Caki2 (cell line): Measurements from ENCODE around the gene UBE2E3. TPM values are rescaled to one million over a fixed set of nuclear protein-coding genes. Genes with fewer than 3 reads are reported as not detected.
"Not testable (repeated sequence)": the region's sequence is repeated elsewhere in the genome, so short reads cannot be mapped to it uniquely, and the experiment has no call there.

Experiments
- DNase-seq: peaks from one replicate; pipeline ENCODE4 v3.0.0-alpha.2; 2015; ENCODE audit warnings: low read depth
- in situ Hi-C: cut with HindIII; loops from 2 replicates; pipeline ENCODE4 v1.10.0; 2016; ENCODE audit warnings: low sequenced_read_pairs, low pct_unique_long_range_greater_than_20kb, mixed read lengths
- total RNA-seq: library from RNA; depleted of rRNA; stranded (reverse); fragments of >200 nt; shearing (Covaris generic); gene quantifications from 2 replicates; pipeline ENCODE4 v1.2.3, GENCODE V29; 2014; ENCODE audit warnings: low replicate concordance

Gene UBE2E3
- total RNA-seq, 1 experiment from 2014 or later, result 216 TPM

- in situ Hi-C loops, result no loop called here
These were observed 78.2 kb downstream of the UBE2E3 start for GRCh38 chr2:181058378-181059269.

GRCh38 chr2:181063696-181064095 lies 83.3 kb downstream of the UBE2E3 start:
- DNase-seq, result no peak
- in situ Hi-C loops, result no loop called here

More at GRCh38 chr2:181058378-181059269, 78.2 kb downstream of the UBE2E3 start:
- DNase-seq, result no peak

GRCh38 chr2:181065458-181065857 lies 85.1 kb downstream of the UBE2E3 start:
- DNase-seq, result no peak
- in situ Hi-C loops, result no loop called here

- in situ Hi-C loops, result no loop called here
- no peak for DNase-seq
These were observed 85.9 kb downstream of the UBE2E3 start for GRCh38 chr2:181066333-181066732.

DNA sequence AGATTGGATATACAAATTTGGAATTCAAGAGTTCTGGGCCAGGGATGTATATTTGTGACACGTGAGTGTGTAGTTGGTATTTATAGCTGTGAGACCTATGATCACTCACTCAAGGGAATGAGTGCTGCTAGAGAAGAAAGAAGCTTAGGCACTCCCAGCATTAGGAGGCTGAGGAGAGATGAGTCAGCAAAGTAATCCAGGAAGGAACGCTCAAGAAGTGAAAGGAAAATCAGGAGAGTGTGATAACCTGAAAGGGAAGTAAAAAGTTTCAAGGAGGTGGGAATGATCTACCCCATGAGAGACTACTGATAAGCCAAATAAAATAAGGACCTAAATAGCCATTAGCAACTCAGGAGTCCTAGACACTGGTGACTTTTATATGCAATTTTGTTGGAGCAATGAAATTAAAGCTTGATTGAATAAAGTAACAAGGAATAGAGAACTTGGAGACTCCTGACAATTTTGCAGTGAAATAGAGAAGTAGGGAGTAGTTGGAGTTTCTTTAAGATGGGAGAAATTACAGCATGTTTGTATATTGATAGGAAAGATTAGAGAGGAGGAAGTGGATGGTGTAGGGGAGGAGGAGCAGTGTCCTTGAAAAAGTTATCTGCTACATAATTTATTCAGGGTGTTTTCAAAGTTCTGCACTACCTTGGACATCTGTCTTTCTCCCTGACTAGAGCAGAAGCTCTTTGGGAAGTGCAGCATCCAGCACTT lies 89.9 kb downstream of the UBE2E3 start:
- peak; percentile 72 for DNase-seq
- in situ Hi-C loops, result no loop called here

- no peak for DNase-seq
- in situ Hi-C loops, result no loop called here
These were observed 90.4 kb downstream of the UBE2E3 start for GRCh38 chr2:181070836-181071200.

GRCh38 chr2:181072486-181073235 lies 92.3 kb downstream of the UBE2E3 start:
- DNase-seq, result no peak
- in situ Hi-C loops, result no loop called here

- no peak for DNase-seq
- in situ Hi-C loops, result no loop called here
These were observed 93.5 kb downstream of the UBE2E3 start for GRCh38 chr2:181073896-181074295.

DNA sequence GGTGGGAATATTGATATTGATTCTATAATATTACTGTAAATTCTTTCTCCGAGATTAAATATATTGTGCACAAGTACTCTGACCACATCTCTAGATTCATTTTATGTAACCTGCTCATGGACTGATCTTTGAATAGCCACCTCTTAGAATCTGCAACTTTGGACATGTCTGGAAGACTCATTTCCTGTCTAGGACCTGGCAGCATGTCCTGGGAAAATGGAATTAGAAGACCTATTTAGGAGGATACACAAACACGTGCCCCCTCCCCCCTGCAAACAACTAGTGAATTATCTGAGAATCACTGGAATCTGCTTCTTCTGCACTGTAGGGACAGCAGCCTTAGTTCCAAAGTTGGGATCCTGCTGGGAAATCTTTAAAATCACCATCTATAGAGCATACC lies 94.1 kb downstream of the UBE2E3 start:
- no peak for DNase-seq
- in situ Hi-C loops, result no loop called here

DNA sequence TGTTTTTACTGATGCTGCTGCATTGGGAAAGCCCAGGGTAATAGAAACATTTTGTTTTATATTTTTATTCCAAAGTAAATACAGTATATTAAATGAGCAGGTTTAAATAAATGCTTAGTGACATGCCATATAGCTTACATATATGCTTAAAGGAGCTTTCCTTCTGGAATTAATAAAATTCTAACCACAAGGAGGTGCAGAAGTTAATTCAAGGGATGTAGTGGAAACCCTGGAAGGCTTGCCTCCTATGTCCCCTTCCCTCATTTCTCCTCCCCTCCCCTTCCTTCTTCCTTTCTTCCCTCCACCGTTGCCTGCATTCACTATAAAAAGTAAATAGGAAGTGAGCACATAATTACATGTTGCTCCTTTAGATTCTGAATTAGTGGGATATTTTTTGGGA lies 96.3 kb downstream of the UBE2E3 start:
- no peak for DNase-seq
- in situ Hi-C loops, result no loop called here

GRCh38 chr2:181077128-181077709 lies 96.8 kb downstream of the UBE2E3 start:
- DNase-seq, result peak; percentile 41
- in situ Hi-C loops, result no loop called here

- no peak for DNase-seq
- in situ Hi-C loops, result no loop called here
These were observed 102.7 kb downstream of the UBE2E3 start for GRCh38 chr2:181083140-181083539.

DNA sequence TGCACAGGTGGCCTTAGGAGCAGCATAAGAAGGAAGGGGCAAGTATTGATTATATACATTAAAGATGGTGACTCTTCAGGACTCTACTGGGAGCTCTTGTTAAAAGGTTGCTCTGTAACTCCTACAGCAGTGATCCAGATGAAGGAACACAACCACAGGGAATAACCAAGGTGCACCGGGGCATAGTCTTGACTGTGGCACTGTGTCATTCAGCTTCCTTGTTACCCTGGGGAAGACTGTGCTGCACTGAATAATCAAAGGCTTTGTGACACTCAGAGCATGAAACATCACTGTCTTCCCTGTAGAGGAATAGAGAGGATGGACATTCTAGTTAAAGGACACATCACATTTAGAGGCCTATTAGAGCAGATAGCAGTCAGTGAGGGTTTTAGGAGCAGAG lies 105.3 kb downstream of the UBE2E3 start:
- in situ Hi-C loops, result no loop called here
- DNase-seq, result no peak

DNA sequence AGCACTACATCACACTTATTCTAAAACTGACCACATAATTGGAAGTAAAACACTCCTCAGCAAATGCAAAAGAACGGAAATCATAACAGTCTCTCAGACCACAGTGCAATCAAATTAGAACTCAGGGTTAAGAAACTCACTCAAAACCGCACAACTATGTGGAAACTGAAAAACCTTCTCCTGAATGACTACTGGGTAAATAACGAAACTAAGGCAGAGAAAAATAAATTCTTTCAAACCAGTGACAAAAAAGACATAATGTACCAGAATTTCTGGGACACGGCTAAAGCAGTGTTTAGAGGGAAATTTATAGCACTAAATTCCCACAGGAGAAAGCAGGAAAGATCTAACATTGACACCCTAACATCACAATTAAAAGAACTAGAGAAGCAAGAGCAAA lies 111.5 kb downstream of the UBE2E3 start:
- in situ Hi-C loops, result not testable (repeated sequence)

GRCh38 chr2:181095486-181095885 lies 115.1 kb downstream of the UBE2E3 start:
- in situ Hi-C loops, result no loop called here
- DNase-seq, result no peak

More for the DNA sequence above, 111.5 kb downstream of the UBE2E3 start:
- DNase-seq, result not testable (repeated sequence)

DNA sequence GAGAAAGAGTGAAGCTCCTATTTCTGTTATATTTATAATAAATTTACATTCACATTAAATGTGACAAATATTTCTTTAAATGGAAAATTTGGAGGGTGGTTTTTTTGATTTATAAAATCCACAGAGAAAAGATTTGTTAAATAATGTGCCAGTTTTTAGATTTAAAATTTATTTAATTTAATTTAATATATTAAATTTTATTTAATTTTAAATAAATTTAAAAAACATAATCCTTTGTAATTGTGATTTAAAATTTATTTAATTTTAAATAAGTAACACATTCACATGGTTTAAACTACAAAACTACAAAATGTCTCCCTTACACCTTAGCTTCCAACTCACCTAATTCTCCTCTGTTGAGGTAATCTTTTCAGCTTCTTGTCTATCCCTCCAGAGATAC lies 123.3 kb downstream of the UBE2E3 start:
- DNase-seq, result no peak
- in situ Hi-C loops, result no loop called here

- peak; percentile 66 for DNase-seq
- in situ Hi-C loops, result no loop called here
These were observed 124.2 kb downstream of the UBE2E3 start for GRCh38 chr2:181104512-181105115.

- DNase-seq, result peak; percentile 12
- in situ Hi-C loops, result no loop called here
These were observed 125.2 kb downstream of the UBE2E3 start for GRCh38 chr2:181105562-181105961.
